Breast epithelium (tissue), 4 donors: Measurements from ENCODE around the gene TINAG. TPM values are rescaled to one million over a fixed set of nuclear protein-coding genes. Genes with fewer than 3 reads are reported as not detected.

Experiments used
- DNase-seq, 2 donors: peaks; one replicate each; pipeline ENCODE4 v3.0.0-alpha.2; 2019; ENCODE audit warnings: low spot score in 2 of 2
- H3K27ac ChIP-seq, 2 donors: fragments of 200-600 bp; sonication (generic) in 1 of 2; one replicate each; pipeline ENCODE4 v1.5.1; 2016 to 2019; ENCODE audit warnings: mild to moderate bottlenecking in 1 of 2
- H3K27me3 ChIP-seq, 2 donors: fragments of 200-600 bp; sonication (generic) in 1 of 2; one replicate each; pipeline versions ENCODE4 v1.5.1 to v1.6.0; 2017 to 2019; ENCODE audit warnings: control low read depth in 1 of 2, mild to moderate bottlenecking in 1 of 2
- H3K36me3 ChIP-seq: fragments of 200-600 bp; one replicate; pipeline ENCODE4 v1.5.1; 2019
- H3K4me1 ChIP-seq, 2 donors: fragments of 200-600 bp; sonication (generic); one replicate each; pipeline ENCODE4 v1.5.1; 2016 to 2019; ENCODE audit warnings: control low read depth in 1 of 2
- H3K4me3 ChIP-seq, 3 donors: fragments of 200-600 bp; sonication (generic); 1 replicate in 2 of 3; 2 replicates in 1 of 3; pipeline ENCODE4 v1.5.1; 2016 to 2019; ENCODE audit warnings: mild to moderate bottlenecking in 3 of 3, moderate library complexity in 2 of 3
- H3K9me3 ChIP-seq, 2 donors: fragments of 200-600 bp; sonication (generic) in 1 of 2; one replicate each; pipeline ENCODE4 v1.5.1; 2016 to 2019; ENCODE audit warnings: control low read depth in 1 of 2
- POLR2A ChIP-seq: fragments of 450-650 bp; IDR thresholded peaks from one replicate; pipeline ENCODE4 v1.6.1; 2016; ENCODE audit warnings: antibody characterized with exemption, mild to moderate bottlenecking, moderate library complexity
- POLR2AphosphoS5 ChIP-seq, 3 donors: sonication (generic); formaldehyde crosslinking; IDR thresholded peaks; one replicate each; pipeline ENCODE4 v1.6.1; 2017; ENCODE audit warnings: antibody characterized with exemption in 3 of 3
- intact Hi-C: fragments of 100-400 bp; cut with DNase I; formaldehyde crosslinking; loops from one replicate; pipeline ENCODE4 v1.15.1; 2023; ENCODE audit warnings: low total_unique reads
- total RNA-seq, 3 donors: library from RNA; depleted of rRNA; stranded (reverse); fragments of >200 nt; gene quantifications; one replicate each; pipeline ENCODE4 v1.1.0, GENCODE V29; 2016
- TF ChIP-seq, protein P1 (sequence below), 3 donors: fragments of 450-650 bp; IDR thresholded peaks; one replicate each; pipeline ENCODE4 v1.5.1; 2016 to 2017; ENCODE audit warnings: antibody characterized with exemption in 3 of 3, mild to moderate bottlenecking in 3 of 3, moderate library complexity in 3 of 3

Gene TINAG
- total RNA-seq, 3 donors from 2014 or later: not detected

DNA sequence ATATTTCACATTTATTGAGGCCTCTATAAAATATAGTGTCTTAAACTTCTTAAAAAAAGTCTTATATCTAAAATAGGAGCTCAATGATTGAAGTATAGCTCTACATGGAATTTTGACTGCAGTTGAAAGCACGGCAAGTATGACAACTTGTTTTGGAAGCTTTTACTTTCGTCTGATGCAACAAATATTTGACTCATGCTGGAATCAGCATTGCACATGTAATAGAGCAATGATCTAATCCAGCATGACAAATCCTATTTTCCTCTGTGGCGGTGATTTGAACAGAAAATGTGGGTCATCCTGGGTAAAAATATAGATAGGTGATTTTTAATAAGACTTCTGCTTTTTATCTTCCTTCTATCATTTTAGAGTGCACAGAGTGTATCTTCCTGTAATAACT is 111.6 kb downstream of the TINAG start:
- DNase-seq: no peak
- no peaks in the 10 kb centered on the region for H3K27me3 ChIP-seq
- H3K4me3 ChIP-seq: no peak overlapping the region
- no peaks in the 10 kb centered on the region for H3K9me3 ChIP-seq
- intact Hi-C loops: no loop called here
- TF ChIP-seq POLR2AphosphoS5 (IDR thresholded peaks at IDR 0.05): no peak
- TF ChIP-seq, protein P1, sequence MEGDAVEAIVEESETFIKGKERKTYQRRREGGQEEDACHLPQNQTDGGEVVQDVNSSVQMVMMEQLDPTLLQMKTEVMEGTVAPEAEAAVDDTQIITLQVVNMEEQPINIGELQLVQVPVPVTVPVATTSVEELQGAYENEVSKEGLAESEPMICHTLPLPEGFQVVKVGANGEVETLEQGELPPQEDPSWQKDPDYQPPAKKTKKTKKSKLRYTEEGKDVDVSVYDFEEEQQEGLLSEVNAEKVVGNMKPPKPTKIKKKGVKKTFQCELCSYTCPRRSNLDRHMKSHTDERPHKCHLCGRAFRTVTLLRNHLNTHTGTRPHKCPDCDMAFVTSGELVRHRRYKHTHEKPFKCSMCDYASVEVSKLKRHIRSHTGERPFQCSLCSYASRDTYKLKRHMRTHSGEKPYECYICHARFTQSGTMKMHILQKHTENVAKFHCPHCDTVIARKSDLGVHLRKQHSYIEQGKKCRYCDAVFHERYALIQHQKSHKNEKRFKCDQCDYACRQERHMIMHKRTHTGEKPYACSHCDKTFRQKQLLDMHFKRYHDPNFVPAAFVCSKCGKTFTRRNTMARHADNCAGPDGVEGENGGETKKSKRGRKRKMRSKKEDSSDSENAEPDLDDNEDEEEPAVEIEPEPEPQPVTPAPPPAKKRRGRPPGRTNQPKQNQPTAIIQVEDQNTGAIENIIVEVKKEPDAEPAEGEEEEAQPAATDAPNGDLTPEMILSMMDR (IDR thresholded peaks at IDR 0.05): no peak
- no peak for TF ChIP-seq POLR2A
- no peaks in the 10 kb centered on the region for H3K36me3 ChIP-seq
- H3K4me1 ChIP-seq: no peaks in the 10 kb centered on the region
- H3K27ac ChIP-seq: no peak overlapping the region

GRCh38 chr6:54426995-54427394 is 118.8 kb downstream of the TINAG start:
- intact Hi-C loops: no loop called here

GRCh38 chr6:54427396-54427937 is 119.2 kb downstream of the TINAG start:
- intact Hi-C loops: no loop called here
- DNase-seq: no peak
- TF ChIP-seq POLR2A: no peak
- H3K4me3 ChIP-seq: no peak overlapping the region
- no peaks in the 10 kb centered on the region for H3K9me3 ChIP-seq
- no peaks in the 10 kb centered on the region for H3K27me3 ChIP-seq
- H3K36me3 ChIP-seq: no peaks in the 10 kb centered on the region
- H3K27ac ChIP-seq: no peak overlapping the region
- H3K4me1 ChIP-seq: no peaks in the 10 kb centered on the region

More at GRCh38 chr6:54426995-54427394, 118.8 kb downstream of the TINAG start:
- Histone ChIP-seq H3K36me3 (no peaks in the 10 kb centered on the region), H3K9me3 (no peaks in the 10 kb centered on the region), H3K4me3 (no peak overlapping the region), H3K27ac (no peak overlapping the region), H3K4me1 (no peaks in the 10 kb centered on the region), H3K27me3 (no peaks in the 10 kb centered on the region)
- DNase-seq: no peak
- TF ChIP-seq POLR2A: no peak
- no peak for TF ChIP-seq POLR2AphosphoS5 (IDR thresholded peaks at IDR 0.05)
- TF ChIP-seq, protein P1 (IDR thresholded peaks at IDR 0.05): no peak

- intact Hi-C loops: no loop called here
- Histone ChIP-seq H3K4me3 (no peak overlapping the region), H3K36me3 (no peaks in the 10 kb centered on the region)
These were observed 120.2 kb downstream of the TINAG start for GRCh38 chr6:54428431-54428830.

DNA sequence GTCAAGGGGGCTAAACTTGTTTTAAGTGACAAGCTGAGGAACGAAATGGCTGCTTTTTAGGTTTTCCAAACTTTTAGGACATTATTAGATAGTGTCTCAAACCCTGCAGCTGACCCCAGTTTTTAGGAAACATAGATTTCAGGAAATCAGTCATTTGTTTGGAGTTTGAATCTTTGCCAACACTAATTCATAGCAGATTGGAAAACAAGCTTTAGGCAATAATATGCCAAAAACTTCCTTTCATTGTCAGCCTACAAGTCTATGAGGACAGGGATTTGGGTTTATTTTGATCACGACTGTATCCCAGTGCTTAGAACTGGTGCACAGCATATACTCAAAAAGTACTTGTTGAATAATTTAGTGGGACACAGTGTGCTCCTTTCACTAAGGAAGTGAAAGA is 123.2 kb downstream of the TINAG start:
- TF ChIP-seq, protein P1 (IDR thresholded peaks at IDR 0.05): no peak
- TF ChIP-seq POLR2AphosphoS5 (IDR thresholded peaks at IDR 0.05): no peak
- H3K9me3 ChIP-seq: no peaks in the 10 kb centered on the region
- DNase-seq: no peak
- no peak overlapping the region for H3K4me3 ChIP-seq
- no peaks in the 10 kb centered on the region for H3K27me3 ChIP-seq
- no peaks in the 10 kb centered on the region for H3K4me1 ChIP-seq
- no peak overlapping the region for H3K27ac ChIP-seq
- intact Hi-C loops: no loop called here
- H3K36me3 ChIP-seq: no peaks in the 10 kb centered on the region

More at GRCh38 chr6:54428431-54428830, 120.2 kb downstream of the TINAG start:
- no peak for TF ChIP-seq POLR2AphosphoS5 (IDR thresholded peaks at IDR 0.05)
- no peak for TF ChIP-seq POLR2A
- TF ChIP-seq, protein P1 (IDR thresholded peaks at IDR 0.05): no peak
- H3K27me3 ChIP-seq: no peaks in the 10 kb centered on the region
- no peak overlapping the region for H3K27ac ChIP-seq
- no peak for DNase-seq
- H3K4me1 ChIP-seq: no peaks in the 10 kb centered on the region
- no peaks in the 10 kb centered on the region for H3K9me3 ChIP-seq

Other genes starting within 250 kb of the TINAG start
- 1 to 10 TPM in 1 of 3 donors, under 1 TPM in 1, not detected in 1; 0.44 to 4.5 TPM for gene MLIP, start 197.0 kb upstream of the TINAG start, total RNA-seq